Measurements from ENCODE around the gene PPAN. TPM values are rescaled to one million over a fixed set of nuclear protein-coding genes. Genes with fewer than 3 reads are reported as not detected.

The PPAN gene
- 25.7 TPM for total RNA-seq

GRCh38 chr19:10106100-10106936, at the start of gene PPAN:
TSS of gene PPAN (plus strand) at chr19:10106362. CDS start at chr19:10106395, 33 bp downstream.

DNA sequence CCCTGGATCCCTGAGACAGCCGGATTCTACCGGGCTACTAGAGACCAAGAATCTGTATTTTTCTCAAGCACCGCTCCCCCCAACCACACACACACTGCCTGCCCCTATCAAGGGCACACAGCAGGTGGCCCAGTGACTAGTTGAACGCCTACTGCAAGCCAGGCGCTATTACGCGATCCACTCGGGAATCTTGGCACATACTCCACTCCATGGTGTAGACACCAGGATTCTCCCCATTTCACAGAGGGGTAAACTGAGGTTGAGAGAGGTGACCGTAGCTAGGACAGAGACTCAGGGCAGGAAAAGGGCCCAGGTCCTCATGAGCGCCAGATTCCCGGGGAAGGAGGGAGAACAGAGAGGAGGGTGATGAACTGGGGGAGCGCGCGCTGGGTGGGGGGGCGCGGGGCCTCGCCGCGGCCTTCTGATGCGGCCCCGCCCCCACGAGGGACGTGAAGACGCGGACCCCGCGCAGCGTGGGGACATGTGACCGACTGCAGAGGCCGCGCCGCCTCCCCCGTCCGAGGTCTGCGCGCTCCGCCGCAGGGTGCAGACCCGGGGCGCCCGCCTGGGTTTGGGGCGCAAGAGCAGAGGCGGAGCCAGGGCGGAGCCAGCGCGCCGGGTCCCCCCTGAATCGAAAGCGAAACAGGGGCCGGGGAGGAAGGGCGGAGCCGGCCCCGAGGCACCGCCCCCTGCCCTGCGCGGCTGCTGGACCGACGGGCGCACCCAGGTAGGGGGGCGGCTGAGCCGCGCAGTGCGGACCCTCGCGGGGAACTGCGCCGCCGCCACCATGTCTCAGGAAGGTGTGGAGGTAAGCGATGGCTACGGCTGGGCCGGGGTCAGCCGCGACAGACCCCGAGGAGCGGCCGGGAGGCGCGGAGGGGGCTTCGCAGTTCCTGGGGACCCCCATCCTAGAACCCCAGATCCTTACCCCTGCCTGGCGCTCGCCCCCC, 20.2 kb upstream of the PPAN start, which contains the start of gene SHFL:
Gene SHFL, plus strand, starts transcription at position 677 of the 950 bp plus-strand sequence. Its CDS starts 111 bp downstream, at position 788.

DNA sequence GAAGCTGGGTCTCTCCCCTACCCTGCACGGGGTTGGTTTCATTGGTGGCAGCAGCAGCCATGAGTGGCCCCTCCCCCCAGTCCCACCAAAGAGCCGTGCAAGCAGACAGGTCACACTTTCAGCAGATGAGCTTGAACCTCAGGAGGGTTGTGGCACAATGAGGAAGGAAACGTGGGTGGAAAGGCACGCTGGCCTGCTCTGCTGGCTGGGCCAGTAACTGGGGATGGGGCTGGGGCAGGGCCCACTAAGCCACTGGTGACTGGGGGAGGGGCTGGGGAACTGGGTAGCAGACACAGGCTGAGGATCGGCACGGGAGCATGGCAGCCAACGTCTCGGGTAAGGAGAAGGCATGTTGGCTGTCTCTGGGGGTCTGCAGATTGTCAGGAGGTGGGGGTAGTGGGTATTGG, 5.2 kb downstream of the PPAN start, which contains the start of gene P2RY11:
Gene P2RY11, plus strand, starts transcription at position 289 of the 407 bp plus-strand sequence. Its CDS starts 29 bp downstream, at position 318.

Small RNA genes within 50 kb of the gene (small RNA-seq; reads per million reads assigned to genes)
- gene SNORD105 (ENCODE audit: low replicate concordance): 19.2 reads per million, percentile 92 among the genes with 10 or more reads in this experiment
- 4,226 reads per million, percentile 100 among the genes with 10 or more reads in this experiment for gene SNORD105B (ENCODE audit: low replicate concordance)

Other genes starting within 250 kb of the PPAN start
- gene OLFM2, start 169.8 kb upstream of the PPAN start, total RNA-seq: 153 TPM
- 1.3 TPM for gene COL5A3, start 95.9 kb upstream of the PPAN start, total RNA-seq
- gene RDH8, start 92.9 kb upstream of the PPAN start, total RNA-seq: not detected
- gene SHFL, start 20.0 kb upstream of the PPAN start, total RNA-seq: 6.6 TPM
- not detected for gene ANGPTL6, start 3.7 kb upstream of the PPAN start, total RNA-seq
- 6.3 TPM for gene P2RY11, start 5.3 kb downstream of the PPAN start, total RNA-seq
- gene EIF3G, start 13.5 kb downstream of the PPAN start, total RNA-seq: 87.3 TPM
- 71.1 TPM for gene DNMT1, start 88.6 kb downstream of the PPAN start, total RNA-seq
- 3.1 TPM for gene S1PR2, start 125.0 kb downstream of the PPAN start, total RNA-seq
- gene MRPL4, start 145.9 kb downstream of the PPAN start, total RNA-seq: 15.0 TPM
- 1.3 TPM for gene ICAM1, start 164.8 kb downstream of the PPAN start, total RNA-seq
- gene ICAM4, start 180.6 kb downstream of the PPAN start, total RNA-seq: not detected
- 4.1 TPM for gene ICAM5, start 183.6 kb downstream of the PPAN start, total RNA-seq
- gene ZGLP1, start 203.5 kb downstream of the PPAN start, total RNA-seq: 5.9 TPM
- gene FDX2, start 209.7 kb downstream of the PPAN start, total RNA-seq: 18.2 TPM
- 5.9 TPM for gene RAVER1, start 227.2 kb downstream of the PPAN start, total RNA-seq
- 0.63 TPM for gene ICAM3, start 233.3 kb downstream of the PPAN start, total RNA-seq

Data from parietal lobe (tissue), 2 donors.